Psoas muscle (tissue), 8 donors: ENCODE data around the gene ATXN10. TPM values are rescaled to one million over a fixed set of nuclear protein-coding genes. Genes with fewer than 3 reads are reported as not detected.

Experiments
- ATAC-seq, 4 donors: fragments of 200-7000 bp; cut with Tn5 transposase; one replicate each; pipeline ENCODE4 v1.9.1; 2020; ENCODE audit warnings: moderate library complexity in 3 of 4, mild to moderate bottlenecking in 2 of 4
- DNase-seq, 2 donors: peaks; one replicate each; pipeline ENCODE4 v3.0.0-alpha.2; 2020
- H3K27ac ChIP-seq: fragments of 200-600 bp; one replicate; pipeline ENCODE4 v1.8.0; 2022
- H3K27me3 ChIP-seq, 3 donors: fragments of 200-600 bp in 1 of 3; one replicate each; pipeline versions ENCODE4 v1.6.1 to v1.8.0; 2013 to 2022; ENCODE audit warnings: low read length in 2 of 3, mild to moderate bottlenecking in 2 of 3, moderate library complexity in 1 of 3; ENCODE audit not compliant: insufficient read depth in 3 of 3
- H3K36me3 ChIP-seq, 2 donors: fragments of 200-600 bp in 1 of 2; one replicate each; pipeline versions ENCODE4 v1.6.1 to v1.8.0; 2013 to 2022; ENCODE audit warnings: low read depth in 1 of 2, mild to moderate bottlenecking in 1 of 2, moderate library complexity in 1 of 2; ENCODE audit not compliant: insufficient read depth in 1 of 2
- H3K4me1 ChIP-seq: fragments of 200-600 bp; one replicate; pipeline ENCODE4 v1.8.0; 2022
- H3K4me3 ChIP-seq: fragments of 200-600 bp; one replicate; pipeline ENCODE4 v1.8.0; 2022; ENCODE audit warnings: mild to moderate bottlenecking
- H3K9me3 ChIP-seq: fragments of 200-600 bp; one replicate; pipeline ENCODE4 v1.8.0; 2022
- WGBS, 3 donors: extraction: QIAGEN DNeasy Blood & Tissue Kit; methylation state at CpG; one replicate each; pipeline versions ENCODE4 v1.1.6 to v1.1.7; 2013; 5-methylcytosine and 5-hydroxymethylcytosine counted together
- intact Hi-C, 2 donors: fragments of 100-400 bp; cut with DNase I; formaldehyde crosslinking; loops; one replicate each; pipeline versions ENCODE4 v1.11.0 to v1.14.2; 2022
- polyA plus RNA-seq, 3 donors: library from polyadenylated mRNA; stranded (reverse); fragments of 200-250 nt; gene quantifications; one replicate each; pipeline ENCODE4 v1.2.3, GENCODE V29; 2013
- total RNA-seq, 4 donors: library from RNA; stranded (reverse); fragmentation: NEBNext Ultra II Directional in 2 of 4; extraction: Animal tissue kit (Norgen Biotek cat#: 25700) in 2 of 4; gene quantifications; one replicate each; pipeline versions ENCODE4 v1.2.1 to v1.2.4, GENCODE V29; 2021 to 2023
- TF ChIP-seq, protein P1 (sequence below): fragments of 200-600 bp; IDR thresholded peaks from one replicate; pipeline ENCODE4 v1.8.0; 2022; ENCODE audit warnings: antibody characterized with exemption
- donor health status: healthy with polysubstance abuse.
- donor health status: DM: no; HTN: no; CAD: no; lungs with moderate emphysema.
- donor health status: Bipolar disorder and iron deficiency.
- donor health status: healthy.
- donor health status: DM: yes; HTN: yes; CAD: no.
- donor health status: DM: no; HTN: no; CAD: no.
- donor health status: DM: no; HTN: no; CAD: no.
- donor health status: DM: yes; HTN: yes; CAD: no.

The ATXN10 gene
- total and polyA plus RNA-seq, 7 donors, result 57.7 to 173 (median 115) TPM

DNA sequence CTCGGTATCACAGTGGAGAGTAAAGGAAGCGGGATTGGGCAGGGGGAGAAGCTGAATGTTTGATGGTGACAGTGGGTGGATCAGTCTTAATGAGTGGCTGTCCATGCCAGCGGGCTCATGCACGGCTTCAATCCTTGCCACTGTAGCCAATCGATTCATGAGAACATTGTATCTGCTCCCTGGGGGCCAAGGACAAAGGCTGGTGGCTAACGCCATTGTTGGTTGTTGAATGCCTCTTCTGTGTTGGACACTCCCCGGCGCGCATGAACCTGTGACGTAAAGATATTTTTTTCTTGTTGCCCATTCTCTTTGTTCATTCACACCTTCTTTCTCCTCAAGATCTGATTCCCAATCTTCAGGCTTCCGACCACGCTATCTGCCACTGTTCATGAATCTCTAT lies 20.9 kb upstream of the ATXN10 start:
- Histone ChIP-seq H3K4me3 (no peak overlapping the region), H3K27me3 (peaks cover 0 to 38% (median 0%) of the 10 kb centered on the region in 3 donors), H3K4me1 (no peaks in the 10 kb centered on the region), H3K27ac (no peak overlapping the region), H3K9me3 (no peaks in the 10 kb centered on the region), H3K36me3 (no peaks in the 10 kb centered on the region)
- 88 to 93% (median 92%) methylated on average over 12 of the region's 12 CpGs for WGBS, 3 donors
- DNase-seq (no peak), ATAC-seq (no peak)
- TF ChIP-seq, protein P1, sequence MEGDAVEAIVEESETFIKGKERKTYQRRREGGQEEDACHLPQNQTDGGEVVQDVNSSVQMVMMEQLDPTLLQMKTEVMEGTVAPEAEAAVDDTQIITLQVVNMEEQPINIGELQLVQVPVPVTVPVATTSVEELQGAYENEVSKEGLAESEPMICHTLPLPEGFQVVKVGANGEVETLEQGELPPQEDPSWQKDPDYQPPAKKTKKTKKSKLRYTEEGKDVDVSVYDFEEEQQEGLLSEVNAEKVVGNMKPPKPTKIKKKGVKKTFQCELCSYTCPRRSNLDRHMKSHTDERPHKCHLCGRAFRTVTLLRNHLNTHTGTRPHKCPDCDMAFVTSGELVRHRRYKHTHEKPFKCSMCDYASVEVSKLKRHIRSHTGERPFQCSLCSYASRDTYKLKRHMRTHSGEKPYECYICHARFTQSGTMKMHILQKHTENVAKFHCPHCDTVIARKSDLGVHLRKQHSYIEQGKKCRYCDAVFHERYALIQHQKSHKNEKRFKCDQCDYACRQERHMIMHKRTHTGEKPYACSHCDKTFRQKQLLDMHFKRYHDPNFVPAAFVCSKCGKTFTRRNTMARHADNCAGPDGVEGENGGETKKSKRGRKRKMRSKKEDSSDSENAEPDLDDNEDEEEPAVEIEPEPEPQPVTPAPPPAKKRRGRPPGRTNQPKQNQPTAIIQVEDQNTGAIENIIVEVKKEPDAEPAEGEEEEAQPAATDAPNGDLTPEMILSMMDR, result no peak
- intact Hi-C loops, result no loop called here

DNA sequence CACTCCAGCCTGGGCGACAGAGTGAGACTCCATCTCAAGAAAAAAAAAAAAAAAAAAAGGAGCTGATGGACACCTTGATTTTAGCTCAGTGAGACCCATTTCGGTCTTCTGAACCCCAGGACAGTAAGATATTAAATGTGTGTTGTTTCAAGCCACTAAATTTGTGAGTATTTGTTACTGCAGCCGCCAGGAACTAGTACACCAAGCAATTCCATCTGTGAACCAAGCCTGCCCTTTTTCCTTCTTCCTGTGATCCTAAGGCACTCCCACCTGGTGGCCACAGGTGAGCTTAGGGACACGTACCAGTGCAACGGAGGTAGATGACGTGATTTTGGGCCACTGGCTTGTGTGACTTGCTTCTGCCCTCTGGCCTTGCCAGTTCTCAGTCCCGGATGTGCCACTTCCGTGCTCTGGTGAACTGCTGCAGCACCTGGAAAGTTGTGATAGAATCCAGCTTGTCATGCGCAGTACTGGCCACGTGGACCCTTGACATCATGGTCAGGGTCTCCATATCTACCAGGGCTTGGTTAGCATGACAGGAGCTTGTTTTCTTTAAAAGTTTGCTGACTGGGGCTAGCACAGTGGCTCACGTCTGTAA lies 19.6 kb upstream of the ATXN10 start:
- Histone ChIP-seq H3K27me3 (peaks cover 0 to 29% (median 0%) of the 10 kb centered on the region in 3 donors), H3K9me3 (no peaks in the 10 kb centered on the region), H3K36me3 (no peaks in the 10 kb centered on the region), H3K4me3 (no peak overlapping the region), H3K4me1 (no peaks in the 10 kb centered on the region), H3K27ac (no peak overlapping the region)
- intact Hi-C loops, result no loop called here
- whole genome bisulfite sequencing, 3 donors, result 87 to 93% (median 89%) methylated on average over 11 of the region's 11 CpGs
- DNase-seq, result no peak
- ATAC-seq, result no peak
- TF ChIP-seq, protein P1, result no peak

DNA sequence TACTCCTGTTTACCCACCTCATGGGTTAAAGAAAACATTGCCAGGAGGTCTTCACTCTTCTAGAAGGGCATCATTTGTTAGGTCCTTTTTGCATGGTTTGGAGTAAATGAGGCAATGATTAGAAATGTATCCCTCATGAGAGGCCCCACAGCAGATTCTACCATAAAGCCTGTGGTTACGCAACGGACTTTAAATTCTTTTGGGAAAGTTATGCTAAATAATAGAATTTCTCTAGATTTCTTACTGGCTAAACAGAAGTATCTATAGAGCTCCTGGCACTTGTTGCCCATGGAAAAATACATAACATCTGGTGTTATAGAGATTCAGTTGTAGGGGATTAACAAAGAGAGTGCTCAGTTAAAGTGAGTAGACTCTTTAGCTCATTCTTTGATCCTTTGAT lies 15.1 kb upstream of the ATXN10 start:
- Histone ChIP-seq H3K27me3 (peaks cover 0 to 18% (median 0%) of the 10 kb centered on the region in 3 donors), H3K36me3 (no peaks in the 10 kb centered on the region), H3K4me3 (no peak overlapping the region), H3K9me3 (no peaks in the 10 kb centered on the region), H3K27ac (no peak overlapping the region), H3K4me1 (no peaks in the 10 kb centered on the region)
- intact Hi-C loops, result no loop called here
- DNase-seq, result no peak
- ATAC-seq, result no peak
- TF ChIP-seq, protein P1, result no peak
- 82 to 89% (median 89%) methylated on average over 2 of the region's 2 CpGs for WGBS, 3 donors

DNA sequence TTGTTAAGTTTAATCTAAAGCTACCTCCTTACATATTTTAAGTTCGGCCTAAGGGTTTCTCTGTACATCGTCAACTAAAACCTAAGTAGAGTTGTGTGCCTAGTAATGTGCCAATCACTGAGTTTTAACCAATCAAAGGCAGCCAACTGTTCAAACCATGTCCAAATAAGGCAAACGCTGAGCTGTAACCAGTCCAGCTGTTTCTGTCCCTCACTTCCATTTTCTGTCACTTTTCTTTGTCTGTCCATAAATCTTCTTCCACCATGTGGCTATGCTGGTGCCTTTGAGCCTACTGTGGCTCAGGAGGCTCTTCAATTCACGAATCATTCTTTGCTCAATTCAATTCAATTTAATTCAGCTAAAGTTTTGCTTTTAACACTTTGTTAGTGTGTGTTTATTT lies 13.9 kb upstream of the ATXN10 start:
- ATAC-seq (no peak), DNase-seq (no peak)
- 63 to 73% (median 63%) methylated on average over 4 of the region's 4 CpGs for WGBS, 3 donors
- Histone ChIP-seq H3K27ac (no peak overlapping the region), H3K36me3 (no peaks in the 10 kb centered on the region), H3K4me3 (no peak overlapping the region), H3K9me3 (no peaks in the 10 kb centered on the region), H3K4me1 (no peaks in the 10 kb centered on the region), H3K27me3 (peaks cover 0 to 14% (median 0%) of the 10 kb centered on the region in 3 donors)
- TF ChIP-seq, protein P1, result no peak
- intact Hi-C loops, result no loop called here

DNA sequence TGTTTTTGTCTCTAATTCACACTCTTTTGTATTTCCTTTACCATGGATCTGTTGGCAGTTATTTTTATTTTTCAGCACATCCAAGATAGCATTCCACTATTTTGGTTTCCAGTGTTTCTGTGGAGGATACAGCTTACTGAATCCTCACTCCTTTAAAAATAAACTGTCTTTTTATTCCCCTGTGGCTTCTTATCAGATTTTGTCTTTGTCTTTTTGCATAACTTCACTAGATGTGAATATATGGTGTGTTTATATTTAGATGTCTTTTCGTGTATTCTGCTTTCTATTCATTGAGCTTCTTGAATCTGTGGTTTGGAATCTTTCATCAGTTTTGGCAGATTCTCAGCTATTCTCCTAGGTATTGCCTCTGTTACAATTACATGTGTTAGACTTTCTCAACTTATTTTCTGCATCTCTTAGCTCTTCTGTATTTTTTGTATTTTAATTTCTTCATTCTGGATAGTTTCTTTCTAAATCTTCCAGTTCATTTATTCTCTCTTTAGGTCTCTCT lies 7.4 kb upstream of the ATXN10 start:
- intact Hi-C loops, result loop anchor here in 1 of 2 donors (10.0 kb wide), 1 partner anchor 641 kb away; no protein-coding TSS in a partner anchor
- DNase-seq (no peak), ATAC-seq (no peak)
- no peaks in the 10 kb centered on the region for H3K4me1 ChIP-seq
- H3K4me3 ChIP-seq, result no peak overlapping the region
- WGBS, 3 donors, result 49 to 72% (median 54%) methylated on average over 1 of the region's 1 CpG
- no peaks in the 10 kb centered on the region for H3K9me3 ChIP-seq
- TF ChIP-seq, protein P1, result no peak
- no peak overlapping the region for H3K27ac ChIP-seq
- H3K27me3 ChIP-seq, result no peaks in the 10 kb centered on the region
- no peaks in the 10 kb centered on the region for H3K36me3 ChIP-seq
